Trophoblast cell (in vitro differentiated cells and primary cell): ENCODE results near the gene WNT9B.

ENCODE experiments used
- DNase-seq, 2 donors: peaks; one replicate each; pipeline ENCODE4 v3.0.0-alpha.2; 2016
- H2AFZ ChIP-seq: 2 replicates; pipeline ENCODE4 v1.6.1; 2013; ENCODE audit warnings: low read length, moderate library complexity, mild to moderate bottlenecking; ENCODE audit not compliant: insufficient read depth, poor library complexity
- H2AK5ac ChIP-seq: 2 replicates; pipeline ENCODE4 v1.6.1; 2013; ENCODE audit warnings: mild to moderate bottlenecking, low read length
- H2BK120ac ChIP-seq: 2 replicates; pipeline ENCODE4 v1.6.1; 2013; ENCODE audit warnings: low read length, mild to moderate bottlenecking, moderate library complexity; ENCODE audit not compliant: insufficient read depth, poor library complexity
- H2BK12ac ChIP-seq: 2 replicates; pipeline ENCODE4 v1.6.1; 2013; ENCODE audit warnings: mild to moderate bottlenecking, low read length, moderate library complexity
- H2BK5ac ChIP-seq: 2 replicates; pipeline ENCODE4 v1.6.1; 2013; ENCODE audit warnings: low read length, low read depth, moderate library complexity, mild to moderate bottlenecking; ENCODE audit not compliant: poor library complexity
- H3K14ac ChIP-seq: 2 replicates; pipeline ENCODE4 v1.6.1; 2013; ENCODE audit warnings: mild to moderate bottlenecking, low read length
- H3K18ac ChIP-seq: 2 replicates; pipeline ENCODE4 v1.6.1; 2013; ENCODE audit warnings: mild to moderate bottlenecking, low read length
- H3K23ac ChIP-seq: 2 replicates; pipeline ENCODE4 v1.6.1; 2013; ENCODE audit warnings: low read length
- H3K27ac ChIP-seq: 2 replicates; pipeline ENCODE4 v1.5.1; 2013; ENCODE audit warnings: low read depth, mild to moderate bottlenecking, inconsistent platforms, low read length, moderate library complexity
- H3K27me3 ChIP-seq: 2 replicates; pipeline ENCODE4 v1.6.1; 2013; ENCODE audit warnings: inconsistent platforms, mild to moderate bottlenecking, low read length, moderate library complexity; ENCODE audit not compliant: insufficient read depth
- H3K36me3 ChIP-seq, 2 experiments: 1 replicate in 1 of 2; 2 replicates in 1 of 2; pipeline ENCODE4 v1.6.1; 2013; ENCODE audit warnings: low read length in 2 of 2, mild to moderate bottlenecking in 2 of 2, moderate library complexity in 1 of 2; ENCODE audit not compliant: insufficient read depth in 2 of 2, control insufficient read depth in 1 of 2
- H3K4ac ChIP-seq: 2 replicates; pipeline ENCODE4 v1.6.1; 2013; ENCODE audit warnings: low read depth, mild to moderate bottlenecking, low read length, moderate library complexity
- H3K4me1 ChIP-seq, 2 experiments: 1 replicate in 1 of 2; 2 replicates in 1 of 2; pipeline ENCODE4 v1.6.1; 2013; ENCODE audit warnings: low read length in 2 of 2, mild to moderate bottlenecking in 2 of 2, moderate library complexity in 1 of 2; ENCODE audit not compliant: insufficient read depth in 2 of 2, control insufficient read depth in 1 of 2
- H3K4me2 ChIP-seq: 2 replicates; pipeline ENCODE4 v1.6.1; 2013; ENCODE audit warnings: inconsistent platforms, mild to moderate bottlenecking, low read length, moderate library complexity
- H3K4me3 ChIP-seq: 2 replicates; pipeline ENCODE4 v1.5.1; 2013; ENCODE audit warnings: mild to moderate bottlenecking, low read depth, low read length, inconsistent platforms
- H3K79me1 ChIP-seq: one replicate; pipeline ENCODE4 v1.6.1; 2013; ENCODE audit warnings: low read length
- H3K79me2 ChIP-seq: 2 replicates; pipeline ENCODE4 v1.6.1; 2013; ENCODE audit warnings: low read length, mild to moderate bottlenecking; ENCODE audit not compliant: control insufficient read depth, insufficient read depth, poor library complexity
- H3K9ac ChIP-seq: 2 replicates; pipeline ENCODE4 v1.6.1; 2013; ENCODE audit warnings: mild to moderate bottlenecking, low read length
- H3K9me3 ChIP-seq: 2 replicates; pipeline ENCODE4 v1.6.1; 2013; ENCODE audit warnings: low read depth, mild to moderate bottlenecking, control low read depth, inconsistent platforms, low read length; ENCODE audit not compliant: insufficient read depth
- H4K12ac ChIP-seq: 2 replicates; pipeline ENCODE4 v1.6.1; 2013; ENCODE audit warnings: low read depth, mild to moderate bottlenecking, low read length, moderate library complexity
- H4K8ac ChIP-seq: 2 replicates; pipeline ENCODE4 v1.6.1; 2013; ENCODE audit warnings: low read depth, mild to moderate bottlenecking, low read length, moderate library complexity
- H4K91ac ChIP-seq: one replicate; pipeline ENCODE4 v1.6.1; 2013; ENCODE audit warnings: low read depth, mild to moderate bottlenecking, low read length, moderate library complexity
- WGBS: extraction: QIAGEN DNeasy Blood & Tissue Kit; methylation state at CpG from one replicate; pipeline ENCODE4 v1.1.7; 2013; ENCODE audit warnings: missing lambda C conversion rate; ENCODE audit not compliant: insufficient read length, insufficient coverage; ENCODE audit errors: extremely low coverage; 5-methylcytosine and 5-hydroxymethylcytosine counted together

The WNT9B gene

GRCh38 chr17:46883871-46884520 lies 32.6 kb downstream of the WNT9B start:
- WGBS, result no CpG with 5 or more reads among the region's 19 CpGs
- Histone ChIP-seq H3K23ac (no peak overlapping the region), H4K8ac (no peak overlapping the region), H3K79me1 (no peaks in the 10 kb centered on the region), H3K4me2 (no peak overlapping the region), H3K4me3 (no peak overlapping the region), H3K14ac (no peak overlapping the region), H3K9me3 (peaks cover 4% of the 10 kb centered on the region), H3K27ac (no peak overlapping the region), H2AFZ (no peak overlapping the region), H3K4ac (no peak overlapping the region), H2BK12ac (no peak overlapping the region), H3K18ac (no peak overlapping the region), H3K79me2 (no peaks in the 10 kb centered on the region), H3K4me1 (no peaks in the 10 kb centered on the region), H2BK5ac (no peak overlapping the region), H4K12ac (no peak overlapping the region), H3K9ac (no peak overlapping the region), H2AK5ac (no peak overlapping the region), H3K36me3 (peaks cover 2 to 5% of the 10 kb centered on the region in 2 experiments), H4K91ac (no peak overlapping the region), H3K27me3 (no peaks in the 10 kb centered on the region), H2BK120ac (no peak overlapping the region)
- no peak for DNase-seq

GRCh38 chr17:46884552-46884951 lies 33.2 kb downstream of the WNT9B start:
- Histone ChIP-seq H4K12ac (no peak overlapping the region), H2AFZ (no peak overlapping the region), H3K9me3 (peaks cover 4% of the 10 kb centered on the region), H3K4me1 (peaks cover 0 to 5% of the 10 kb centered on the region in 2 experiments), H3K36me3 (peaks cover 2 to 3% of the 10 kb centered on the region in 2 experiments), H3K27ac (no peak overlapping the region), H3K79me2 (no peaks in the 10 kb centered on the region), H3K4me3 (no peak overlapping the region), H3K4me2 (no peak overlapping the region), H3K23ac (no peak overlapping the region), H3K27me3 (no peaks in the 10 kb centered on the region), H3K18ac (no peak overlapping the region), H3K4ac (no peak overlapping the region), H3K14ac (no peak overlapping the region), H3K79me1 (peaks cover 2% of the 10 kb centered on the region), H4K8ac (no peak overlapping the region), H2BK12ac (no peak overlapping the region), H4K91ac (no peak overlapping the region), H2BK5ac (no peak overlapping the region), H3K9ac (no peak overlapping the region), H2BK120ac (no peak overlapping the region), H2AK5ac (no peak overlapping the region)
- WGBS, result no CpG with 5 or more reads among the region's 7 CpGs
- DNase-seq, result no peak

- no peak overlapping the region for H2AFZ ChIP-seq
- no peaks in the 10 kb centered on the region for H3K27me3 ChIP-seq
- H3K79me2 ChIP-seq, result no peaks in the 10 kb centered on the region
- H3K9ac ChIP-seq, result no peak overlapping the region
- DNase-seq, result no peak
- H2AK5ac ChIP-seq, result peak overlapping the region; percentile 57
- no CpG with 5 or more reads among the region's 10 CpGs for WGBS
- no peak overlapping the region for H3K23ac ChIP-seq
- no peak overlapping the region for H3K18ac ChIP-seq
- no peak overlapping the region for H3K14ac ChIP-seq
- peaks cover 6 to 11% of the 10 kb centered on the region in 2 experiments for H3K4me1 ChIP-seq
- no peak overlapping the region for H3K27ac ChIP-seq
- H3K36me3 ChIP-seq, result no peaks in the 10 kb centered on the region
- H3K4ac ChIP-seq, result no peak overlapping the region
- H4K8ac ChIP-seq, result no peak overlapping the region
- peak overlapping the region; percentile 10 for H2BK12ac ChIP-seq
- no peak overlapping the region for H4K91ac ChIP-seq
- no peak overlapping the region for H3K4me2 ChIP-seq
- no peak overlapping the region for H2BK5ac ChIP-seq
- no peak overlapping the region for H2BK120ac ChIP-seq
- no peak overlapping the region for H4K12ac ChIP-seq
- peaks cover 4% of the 10 kb centered on the region for H3K9me3 ChIP-seq
- peaks cover 7% of the 10 kb centered on the region for H3K79me1 ChIP-seq
- H3K4me3 ChIP-seq, result no peak overlapping the region
Measured at GRCh38 chr17:46885415-46886309, 34.3 kb downstream of the WNT9B start.

- no peak overlapping the region for H2BK5ac ChIP-seq
- H4K12ac ChIP-seq, result no peak overlapping the region
- no peaks in the 10 kb centered on the region for H3K36me3 ChIP-seq
- H2AFZ ChIP-seq, result no peak overlapping the region
- no peak overlapping the region for H3K14ac ChIP-seq
- no peak for DNase-seq
- H3K79me1 ChIP-seq, result peaks cover 8% of the 10 kb centered on the region
- H3K18ac ChIP-seq, result no peak overlapping the region
- no peak overlapping the region for H3K9ac ChIP-seq
- H3K9me3 ChIP-seq, result peaks cover 4% of the 10 kb centered on the region
- no peak overlapping the region for H4K91ac ChIP-seq
- H3K79me2 ChIP-seq, result no peaks in the 10 kb centered on the region
- no CpG with 5 or more reads among the region's 1 CpG for WGBS
- H3K4me2 ChIP-seq, result no peak overlapping the region
- no peak overlapping the region for H2BK120ac ChIP-seq
- H3K4ac ChIP-seq, result no peak overlapping the region
- peaks cover 7 to 11% of the 10 kb centered on the region in 2 experiments for H3K4me1 ChIP-seq
- no peak overlapping the region for H2BK12ac ChIP-seq
- H3K27me3 ChIP-seq, result no peaks in the 10 kb centered on the region
- no peak overlapping the region for H3K23ac ChIP-seq
- H2AK5ac ChIP-seq, result no peak overlapping the region
- no peak overlapping the region for H3K4me3 ChIP-seq
- H3K27ac ChIP-seq, result no peak overlapping the region
- no peak overlapping the region for H4K8ac ChIP-seq
Measured at GRCh38 chr17:46886310-46886663, 34.9 kb downstream of the WNT9B start.
